DMS53 treated with DMSO at 0.1 percent for 48 hours (cell line): Measurements from ENCODE around the gene PAQR5.
"Not testable (repeated sequence)": the region's sequence is repeated elsewhere in the genome, so short reads cannot be mapped to it uniquely, and the experiment has no call there.

ENCODE experiments used
- DNase-seq: peaks from one replicate; lab custom pipeline; 2025; ENCODE audit not compliant: unreplicated experiment; lab: John Stamatoyannopoulos, UW

Gene PAQR5, protein sequence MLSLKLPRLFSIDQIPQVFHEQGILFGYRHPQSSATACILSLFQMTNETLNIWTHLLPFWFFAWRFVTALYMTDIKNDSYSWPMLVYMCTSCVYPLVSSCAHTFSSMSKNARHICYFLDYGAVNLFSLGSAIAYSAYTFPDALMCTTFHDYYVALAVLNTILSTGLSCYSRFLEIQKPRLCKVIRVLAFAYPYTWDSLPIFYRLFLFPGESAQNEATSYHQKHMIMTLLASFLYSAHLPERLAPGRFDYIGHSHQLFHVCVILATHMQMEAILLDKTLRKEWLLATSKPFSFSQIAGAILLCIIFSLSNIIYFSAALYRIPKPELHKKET

GRCh38 chr15:69298697-69299441 lies at the start of gene PAQR5:
Gene PAQR5 (plus strand): TSS chr15:69298912. CDS start chr15:69360081, 61,169 bp downstream.
- no peak for DNase-seq

DNA sequence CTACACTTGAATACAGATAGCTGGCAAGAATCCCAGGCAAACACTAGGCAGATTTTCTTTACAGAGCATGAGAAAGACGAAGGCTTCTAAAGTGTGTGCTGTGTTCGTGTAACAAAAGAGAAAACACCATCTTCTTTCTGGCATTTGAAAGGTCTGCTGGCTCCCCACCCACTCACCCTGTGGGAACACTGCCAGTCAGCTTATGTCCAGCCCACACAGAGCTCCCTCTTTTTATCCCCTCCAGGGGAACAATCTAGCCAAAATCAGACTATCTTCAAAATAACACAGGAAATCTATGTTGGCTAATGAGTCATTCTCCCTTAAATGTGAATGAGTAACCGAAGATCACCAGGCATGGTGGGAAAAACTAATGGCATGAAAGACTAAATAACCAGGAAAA lies 45.6 kb upstream of the PAQR5 start:
- DNase-seq, result no peak

DNA sequence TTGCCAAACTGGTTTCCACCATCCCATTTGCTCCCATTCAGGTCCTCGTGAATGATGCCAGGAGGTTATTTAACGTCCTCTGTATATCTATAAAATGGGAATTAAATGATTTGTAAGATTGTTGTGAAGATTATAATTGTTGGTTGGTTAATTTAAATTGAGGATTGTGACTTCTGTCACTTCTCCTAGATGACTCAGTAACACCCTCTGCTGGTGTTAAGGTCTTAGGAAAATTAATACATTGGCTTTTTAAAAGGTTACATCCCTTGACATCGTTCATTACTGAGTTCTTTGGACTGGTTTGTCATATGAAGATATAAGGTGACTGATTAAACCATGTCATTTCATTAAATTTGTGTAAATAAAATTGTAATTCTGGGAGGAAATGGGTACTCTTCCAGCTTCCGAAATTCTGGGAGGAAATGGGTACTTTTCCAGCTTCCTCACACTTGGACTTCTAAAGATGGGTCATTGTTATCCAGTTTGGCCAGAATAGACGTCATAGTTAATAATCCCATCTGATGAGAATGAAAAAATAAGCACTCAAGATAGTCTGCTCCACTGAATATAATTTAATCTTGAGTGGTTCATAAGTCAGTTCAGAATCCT lies 33.3 kb upstream of the PAQR5 start:
- DNase-seq, result peak; percentile 2

DNA sequence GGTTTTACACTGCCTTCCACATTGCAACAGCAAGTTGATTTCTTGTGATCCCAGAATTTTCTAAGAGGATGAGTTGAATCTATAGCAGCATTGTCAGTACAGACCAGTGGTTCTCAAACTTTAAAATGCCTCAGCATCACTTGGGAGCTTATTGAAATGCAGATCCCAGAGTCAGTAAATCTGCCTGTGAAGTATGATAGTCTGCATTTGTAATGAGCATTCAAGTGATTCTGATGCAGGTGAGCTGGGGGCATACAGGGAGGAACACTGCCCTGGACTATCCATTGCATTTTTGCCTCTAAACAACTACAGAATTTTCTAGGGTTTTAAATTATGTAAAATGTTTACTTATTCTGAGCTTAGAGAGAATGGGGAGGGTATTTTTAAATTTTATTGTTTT lies 27.5 kb upstream of the PAQR5 start:
- no peak for DNase-seq

GRCh38 chr15:69272139-69272538 lies 26.6 kb upstream of the PAQR5 start:
- DNase-seq, result no peak

- DNase-seq, result no peak
Observed at GRCh38 chr15:69272891-69273290, 25.8 kb upstream of the PAQR5 start.

DNA sequence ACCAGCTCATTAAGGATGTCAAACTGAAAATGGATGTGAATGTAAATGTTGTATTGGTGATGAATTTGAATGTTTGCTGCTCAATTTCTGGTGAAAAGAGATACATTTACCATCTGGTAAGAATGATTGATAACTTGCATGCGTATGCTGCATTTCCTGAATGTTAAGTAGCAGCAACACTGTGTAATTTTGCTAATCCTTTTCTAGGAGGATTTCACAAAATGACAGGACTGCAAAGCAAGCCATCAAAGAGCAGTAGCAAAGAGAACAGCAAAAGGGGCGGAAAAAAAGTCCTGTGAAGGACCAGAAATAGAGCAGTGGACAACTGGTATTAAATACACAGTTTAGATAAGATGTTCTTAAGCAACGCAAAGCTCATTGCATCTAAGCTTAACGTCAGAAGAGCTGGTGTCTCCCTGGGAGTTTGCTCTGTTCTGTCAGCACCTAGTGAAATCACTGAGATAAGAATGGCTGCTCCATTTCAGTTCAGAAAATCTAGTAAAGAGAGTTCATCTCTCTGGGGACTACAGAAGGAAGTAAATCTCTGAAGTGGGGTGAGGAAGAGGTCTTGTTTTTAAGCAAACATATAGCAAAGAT lies 23.5 kb upstream of the PAQR5 start:
- DNase-seq, result no peak

DNA sequence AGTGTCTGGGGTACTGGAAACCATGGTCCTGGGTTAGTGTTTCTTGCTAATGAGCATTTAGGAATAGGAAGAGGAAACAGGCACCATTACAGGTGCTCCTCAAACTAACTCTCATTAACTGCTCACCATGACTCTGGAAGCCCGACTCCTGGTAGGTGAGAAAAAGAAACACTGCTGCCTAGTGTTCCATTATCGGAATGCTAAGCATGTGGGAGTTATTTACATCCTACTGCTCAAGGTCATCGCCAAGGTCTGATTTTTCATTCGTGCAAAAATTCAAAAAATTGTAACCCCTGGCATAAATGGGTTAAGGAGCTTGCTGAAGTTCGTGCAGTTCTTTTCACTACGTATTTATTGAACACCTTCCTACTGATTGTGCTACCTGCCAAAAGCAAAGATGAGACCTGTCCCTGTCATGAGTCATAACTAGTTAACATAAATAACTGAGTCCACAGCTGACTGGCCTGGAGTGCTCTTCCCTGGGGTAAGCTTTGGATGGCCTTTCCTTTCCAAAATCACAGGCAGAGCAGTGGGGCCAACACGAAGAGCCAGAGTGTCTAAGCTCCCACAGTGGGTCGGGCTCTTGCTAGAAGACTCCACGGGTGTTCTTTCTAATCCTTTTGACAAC lies 22.7 kb upstream of the PAQR5 start:
- DNase-seq, result no peak

GRCh38 chr15:69277316-69277715 lies 21.4 kb upstream of the PAQR5 start:
- no peak for DNase-seq

- DNase-seq, result no peak
Observed at GRCh38 chr15:69279636-69280035, 19.1 kb upstream of the PAQR5 start.

GRCh38 chr15:69280783-69281182 lies 17.9 kb upstream of the PAQR5 start:
- DNase-seq, result no peak

DNA sequence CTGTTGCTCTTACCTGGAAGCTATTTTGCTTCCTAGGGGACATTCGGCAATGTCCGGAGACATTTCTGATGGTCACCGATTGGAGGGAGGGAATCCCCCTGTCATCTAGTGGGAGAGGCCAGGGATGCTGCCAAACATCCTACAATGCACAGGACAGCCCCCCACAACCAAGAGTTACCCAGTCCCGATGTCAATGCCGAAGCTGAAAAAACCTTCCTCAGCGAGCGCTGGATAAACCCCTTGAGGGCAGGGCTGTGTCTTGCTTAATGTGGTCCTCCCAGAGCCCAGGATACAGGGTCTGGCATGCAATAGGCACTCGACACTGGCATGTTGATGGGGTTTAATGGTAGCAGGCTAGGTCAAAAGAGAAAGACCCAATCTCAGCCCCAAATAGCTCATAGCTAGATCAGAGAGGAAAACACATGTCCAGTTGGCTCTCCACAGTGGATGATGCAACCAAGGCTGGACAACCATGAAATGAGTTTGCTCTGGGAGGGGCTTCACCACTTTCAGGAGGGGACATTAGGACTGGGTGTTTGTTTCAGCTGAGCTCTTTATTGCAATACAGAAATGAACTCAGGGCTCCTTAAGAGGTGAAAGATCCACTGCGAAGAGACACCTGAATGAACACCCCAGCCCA lies 16.5 kb upstream of the PAQR5 start:
- no peak for DNase-seq

DNA sequence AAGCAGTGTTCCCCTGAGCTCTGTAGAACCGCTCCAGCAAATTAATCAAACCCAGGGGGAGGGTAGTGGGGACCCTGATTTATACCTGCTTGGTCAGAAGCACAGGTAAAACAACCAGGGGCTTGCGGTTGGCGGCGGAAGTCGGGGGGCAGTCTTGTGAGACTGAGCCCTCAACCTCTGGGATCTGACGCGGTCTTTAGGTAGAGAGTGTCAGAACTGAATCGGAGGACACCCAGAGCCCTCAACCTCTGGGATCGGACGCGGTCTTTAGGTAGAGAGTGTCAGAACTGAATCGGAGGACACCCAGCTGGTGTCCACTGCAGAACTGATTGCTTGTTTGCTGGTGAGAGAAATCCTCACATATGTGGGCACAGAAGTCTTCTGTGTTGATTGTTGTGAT lies 12.9 kb upstream of the PAQR5 start:
- no peak for DNase-seq

- DNase-seq, result no peak
Observed at GRCh38 chr15:69288011-69288410, 10.7 kb upstream of the PAQR5 start.

- DNase-seq, result no peak
Observed at GRCh38 chr15:69288531-69289341, 10.0 kb upstream of the PAQR5 start.

DNA sequence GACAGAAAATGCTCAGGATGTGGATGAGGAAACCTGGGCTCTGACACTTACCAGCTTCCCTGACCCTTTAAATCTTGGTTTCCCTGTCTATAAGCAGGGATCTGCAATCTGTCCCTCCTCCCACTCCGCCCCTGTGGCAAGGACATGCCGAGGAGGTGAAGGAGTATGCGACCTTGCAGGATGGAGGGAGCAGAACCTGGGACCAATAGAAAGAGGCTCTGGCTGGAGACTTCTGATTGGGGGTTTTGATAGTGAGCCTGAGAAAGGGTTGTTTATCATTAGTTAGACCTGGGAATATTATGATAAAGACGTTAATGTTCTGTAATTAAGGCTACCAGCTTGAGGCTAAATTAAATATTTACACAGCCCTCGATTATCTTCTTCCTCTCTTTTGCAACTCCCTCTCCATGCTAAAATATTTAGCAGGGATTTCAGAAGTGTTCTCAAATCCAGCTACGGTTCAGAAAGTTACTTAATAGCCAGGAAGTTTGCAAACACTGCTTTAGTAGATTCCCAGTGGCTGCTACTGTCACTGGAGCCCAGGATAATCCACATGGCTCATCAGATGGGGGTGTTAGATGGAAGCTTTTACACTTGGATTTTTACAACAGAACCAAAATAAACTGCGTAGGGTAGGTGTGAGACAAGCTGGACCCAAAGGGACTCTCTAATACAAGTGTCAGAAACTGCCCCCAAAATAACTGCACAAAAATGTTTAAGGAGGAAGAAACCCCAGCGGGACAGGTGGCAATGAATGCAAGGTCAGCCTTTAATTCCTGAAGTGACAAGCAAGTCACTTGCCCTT lies 9.2 kb upstream of the PAQR5 start:
- no peak for DNase-seq

DNA sequence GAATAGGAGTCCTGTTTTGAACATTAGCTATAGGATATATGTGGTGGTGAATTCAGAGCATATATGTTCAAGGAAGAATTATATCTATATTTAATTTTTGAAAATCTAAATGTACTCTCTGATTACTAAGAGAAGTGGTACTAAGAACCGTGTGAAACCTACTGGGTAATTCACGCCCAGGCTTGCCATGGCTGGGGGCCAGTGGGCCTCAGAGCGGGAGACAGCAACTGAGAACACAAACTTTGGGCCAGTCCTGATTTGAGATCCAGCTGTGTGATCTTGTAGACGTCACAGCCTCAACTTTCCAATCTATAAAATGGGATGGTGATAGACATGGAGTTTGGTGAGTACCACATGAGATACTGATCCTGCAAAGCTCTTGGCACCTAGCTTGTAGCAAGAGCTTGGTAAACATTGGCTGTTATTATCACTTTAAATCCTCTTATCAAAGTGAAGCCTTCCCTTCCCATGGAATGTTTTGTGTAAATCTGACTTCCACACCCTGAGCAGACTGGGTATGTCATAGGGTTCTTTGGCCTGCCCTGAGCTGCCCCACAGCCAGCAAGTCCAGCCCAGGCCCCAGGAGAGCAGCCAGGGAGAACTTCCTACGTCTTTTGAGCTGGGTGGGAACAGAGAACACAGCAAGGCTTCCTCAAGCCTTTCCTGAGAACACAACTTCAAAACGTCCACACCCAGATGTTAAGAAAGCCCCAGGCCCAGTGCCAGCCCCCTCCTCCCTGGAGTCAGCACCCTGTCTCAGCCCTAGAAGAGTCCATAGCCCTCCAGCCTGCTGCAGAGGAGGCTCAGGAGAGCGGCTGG lies 8.2 kb upstream of the PAQR5 start:
- no peak for DNase-seq

- DNase-seq, result not testable (repeated sequence)
Observed at GRCh38 chr15:69291651-69292050, 7.1 kb upstream of the PAQR5 start.
